T1000 (cell line): ENCODE measurements around the gene ZBBX.
"Not testable (repeated sequence)": the region's sequence is repeated elsewhere in the genome, so short reads cannot be mapped to it uniquely, and the experiment has no call there.

ENCODE experiments used
- DNase-seq: peaks from one replicate; lab custom pipeline; 2025; ENCODE audit warnings: mixed read lengths; lab: John Stamatoyannopoulos, UW

Gene ZBBX

GRCh38 chr3:167380004-167380689 lies at the start of gene ZBBX:
ZBBX (minus strand) TSS chr3:167380297; CDS start chr3:167372901, 7,396 bp downstream.
- peak; percentile 87 for DNase-seq

- DNase-seq = not testable (repeated sequence)
These were observed 46.9 kb upstream of the ZBBX start for GRCh38 chr3:167426962-167427361.

GRCh38 chr3:167422396-167422795 lies 42.3 kb upstream of the ZBBX start:
- not testable (repeated sequence) for DNase-seq

- DNase-seq = no peak
These were observed 29.5 kb upstream of the ZBBX start for GRCh38 chr3:167409611-167410010.

GRCh38 chr3:167406876-167407492 lies 26.9 kb upstream of the ZBBX start:
- DNase-seq = no peak

GRCh38 chr3:167397826-167398225 lies 17.7 kb upstream of the ZBBX start:
- DNase-seq = no peak

GRCh38 chr3:167396075-167396474 lies 16.0 kb upstream of the ZBBX start:
- DNase-seq = no peak

GRCh38 chr3:167394003-167394402 lies 13.9 kb upstream of the ZBBX start:
- no peak for DNase-seq

GRCh38 chr3:167382155-167382554 lies 2.1 kb upstream of the ZBBX start:
- no peak for DNase-seq

- DNase-seq = no peak
These were observed 4.6 kb downstream of the ZBBX start for GRCh38 chr3:167375478-167375877.

GRCh38 chr3:167372138-167372537 lies 8.0 kb downstream of the ZBBX start:
- no peak for DNase-seq

- no peak for DNase-seq
These were observed 18.1 kb downstream of the ZBBX start for GRCh38 chr3:167361948-167362347.

GRCh38 chr3:167361306-167361705 lies 18.8 kb downstream of the ZBBX start:
- DNase-seq = no peak

GRCh38 chr3:167355446-167355845 lies 24.7 kb downstream of the ZBBX start:
- no peak for DNase-seq

GRCh38 chr3:167354751-167355150 lies 25.3 kb downstream of the ZBBX start:
- DNase-seq = no peak

GRCh38 chr3:167350245-167350862 lies 29.7 kb downstream of the ZBBX start:
- DNase-seq = no peak

GRCh38 chr3:167346171-167346570 lies 33.9 kb downstream of the ZBBX start:
- DNase-seq = no peak

- no peak for DNase-seq
These were observed 48.9 kb downstream of the ZBBX start for GRCh38 chr3:167330993-167331785.

- no peak for DNase-seq
These were observed 56.5 kb downstream of the ZBBX start for GRCh38 chr3:167323572-167323971.

GRCh38 chr3:167318996-167319615 lies 61.0 kb downstream of the ZBBX start:
- no peak for DNase-seq

GRCh38 chr3:167318306-167318705 lies 61.8 kb downstream of the ZBBX start:
- no peak for DNase-seq

GRCh38 chr3:167306319-167306718 lies 73.8 kb downstream of the ZBBX start:
- no peak for DNase-seq
